Dendritic cell treated with granulocyte-macrophage colony-stimulating factor and Interleukin-4, amounts not matched to agents 40 ng/mL and 50 ng/mL, for 4 days (primary cell): ENCODE data around the gene DMAC2.
A peak's percentile ranks its signal among the peaks of the same experiment; 100 is the strongest.
"Not testable (repeated sequence)": the region's sequence is repeated elsewhere in the genome, so short reads cannot be mapped to it uniquely, and the experiment has no call there.

Source experiments
- H3K27ac Mint-ChIP-seq: one replicate; pipeline ENCODE4 v1.8.0; 2022; ENCODE audit warnings: mild to moderate bottlenecking, mixed read lengths
- H3K27me3 Mint-ChIP-seq: one replicate; pipeline ENCODE4 v1.8.0; 2022; ENCODE audit warnings: mild to moderate bottlenecking, mixed read lengths
- H3K36me3 Mint-ChIP-seq: one replicate; pipeline ENCODE4 v1.8.0; 2022; ENCODE audit warnings: low read depth, mixed read lengths
- H3K4me1 Mint-ChIP-seq: one replicate; pipeline ENCODE4 v1.8.0; 2022; ENCODE audit warnings: low read depth, mixed read lengths
- H3K4me3 Mint-ChIP-seq: one replicate; pipeline ENCODE4 v1.8.0; 2022; ENCODE audit warnings: mild to moderate bottlenecking, moderate library complexity, mixed read lengths
- H3K9me3 Mint-ChIP-seq: one replicate; pipeline ENCODE4 v1.8.0; 2022; ENCODE audit warnings: mixed read lengths
- intact Hi-C: fragments of 100-400 bp; cut with micrococcal nuclease; formaldehyde crosslinking; loops from one replicate; pipeline ENCODE4 v1.15.0; 2022

DMAC2 gene

DNA sequence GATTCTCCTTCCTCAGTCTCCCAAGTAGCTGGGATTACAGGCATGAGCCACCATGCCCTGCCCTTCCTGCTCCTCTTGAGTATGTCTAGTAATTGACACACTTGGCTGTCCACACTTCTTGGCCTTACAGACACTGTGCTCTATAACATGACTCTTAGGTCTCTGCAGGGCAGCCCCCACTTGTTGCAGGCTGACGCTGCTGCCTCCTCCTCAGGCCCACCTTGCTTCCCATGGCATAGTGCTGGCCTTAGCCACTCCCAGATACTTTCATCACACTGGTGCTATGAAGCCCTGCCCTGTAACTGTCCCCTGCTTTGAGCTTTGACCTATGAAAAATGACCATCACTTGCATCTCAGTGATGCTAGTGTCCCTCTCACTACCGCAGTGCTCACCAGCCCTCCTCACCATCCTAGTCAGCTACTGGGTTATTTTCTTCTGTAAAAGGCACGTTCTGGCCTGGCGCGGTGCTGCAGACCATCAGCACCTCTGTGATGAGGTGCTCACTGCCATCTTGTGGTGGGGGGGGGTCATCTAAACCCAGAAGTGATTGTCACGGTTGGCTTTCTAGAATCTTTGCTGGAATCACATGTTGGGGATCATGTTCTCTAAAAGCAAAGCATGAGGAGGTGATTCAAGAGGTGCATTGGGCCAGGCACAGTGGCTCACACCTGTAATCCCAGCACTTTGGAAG lies 13.0 kb upstream of the DMAC2 start:
- H3K36me3 Mint-ChIP-seq, result no peaks in the 10 kb centered on the region
- H3K4me3 Mint-ChIP-seq, result no peak overlapping the region
- peaks cover 50% of the 10 kb centered on the region for H3K27me3 Mint-ChIP-seq
- H3K4me1 Mint-ChIP-seq, result peaks cover 12% of the 10 kb centered on the region
- H3K27ac Mint-ChIP-seq, result no peak overlapping the region
- no peaks in the 10 kb centered on the region for H3K9me3 Mint-ChIP-seq
- intact Hi-C loops, result no loop called here

DNA sequence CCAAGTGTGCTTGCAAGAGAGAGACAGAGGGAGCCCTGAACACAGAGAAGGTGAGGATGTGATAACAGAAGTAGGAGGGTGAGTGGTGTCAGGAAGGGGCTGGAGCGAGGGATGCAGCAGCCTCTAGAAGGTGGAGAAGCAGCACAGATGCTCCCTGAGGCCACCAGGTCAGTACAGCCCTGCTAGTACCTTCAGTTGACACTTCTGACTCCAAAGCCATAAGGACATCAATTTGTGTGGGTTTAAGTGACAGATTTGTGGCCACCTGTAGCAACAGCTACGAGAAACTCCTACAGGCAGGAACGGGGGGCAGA lies 10.1 kb upstream of the DMAC2 start:
- H3K36me3 Mint-ChIP-seq, result no peaks in the 10 kb centered on the region
- H3K4me1 Mint-ChIP-seq, result peaks cover 15% of the 10 kb centered on the region
- H3K27me3 Mint-ChIP-seq, result peaks cover 32% of the 10 kb centered on the region
- intact Hi-C loops, result loop anchor here (1.0 to 2.0 kb wide), 2 partner anchors 113 to 120 kb away; no protein-coding TSS in a partner anchor
- H3K27ac Mint-ChIP-seq, result peak overlapping the region; percentile 43
- no peak overlapping the region for H3K4me3 Mint-ChIP-seq
- no peaks in the 10 kb centered on the region for H3K9me3 Mint-ChIP-seq

DNA sequence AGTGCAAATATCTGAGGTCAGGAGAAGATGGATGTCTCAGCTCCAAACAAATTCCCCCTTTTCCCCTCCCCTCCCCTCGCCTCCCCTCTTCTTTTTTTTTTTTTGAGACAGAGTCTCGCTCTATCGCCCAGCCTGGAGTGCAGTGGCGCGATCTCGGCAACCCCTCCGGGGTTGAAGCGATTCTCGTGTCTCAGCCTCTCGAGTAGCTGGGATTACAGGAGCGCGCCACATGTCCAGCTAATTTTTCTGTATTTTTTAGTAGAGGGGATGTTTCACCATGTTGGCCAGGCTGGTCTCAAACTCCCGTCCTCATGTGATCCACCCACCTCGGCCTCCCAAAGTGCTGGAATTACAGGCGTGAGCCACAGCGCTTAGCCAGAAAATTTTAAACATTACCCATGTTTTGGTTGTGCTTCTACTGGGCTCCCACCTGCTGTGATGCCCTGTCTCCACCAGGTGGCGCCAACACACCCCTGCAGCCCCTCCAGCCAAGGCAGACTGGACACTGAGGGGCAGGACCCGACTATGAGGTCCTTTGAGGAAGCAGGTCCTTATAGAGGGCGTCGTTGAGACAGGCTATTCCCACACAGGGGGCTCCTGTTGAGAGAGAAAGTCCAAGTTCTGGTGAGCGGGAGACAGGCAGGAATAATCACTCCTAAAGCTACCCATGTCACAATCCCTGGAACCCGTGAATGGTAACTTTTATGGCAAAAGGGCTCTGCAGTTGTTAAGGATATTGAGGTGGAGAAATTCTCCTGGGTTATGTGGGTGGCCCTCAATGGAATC lies 9.6 kb upstream of the DMAC2 start:
- intact Hi-C loops, result loop anchor here (1.0 to 2.0 kb wide), 2 partner anchors 114 to 121 kb away; no protein-coding TSS in a partner anchor
- no peaks in the 10 kb centered on the region for H3K36me3 Mint-ChIP-seq
- peak overlapping the region; percentile 43 for H3K27ac Mint-ChIP-seq
- H3K4me3 Mint-ChIP-seq, result peak overlapping the region; percentile 64
- peaks cover 15% of the 10 kb centered on the region for H3K4me1 Mint-ChIP-seq
- H3K27me3 Mint-ChIP-seq, result peaks cover 32% of the 10 kb centered on the region
- no peaks in the 10 kb centered on the region for H3K9me3 Mint-ChIP-seq

DNA sequence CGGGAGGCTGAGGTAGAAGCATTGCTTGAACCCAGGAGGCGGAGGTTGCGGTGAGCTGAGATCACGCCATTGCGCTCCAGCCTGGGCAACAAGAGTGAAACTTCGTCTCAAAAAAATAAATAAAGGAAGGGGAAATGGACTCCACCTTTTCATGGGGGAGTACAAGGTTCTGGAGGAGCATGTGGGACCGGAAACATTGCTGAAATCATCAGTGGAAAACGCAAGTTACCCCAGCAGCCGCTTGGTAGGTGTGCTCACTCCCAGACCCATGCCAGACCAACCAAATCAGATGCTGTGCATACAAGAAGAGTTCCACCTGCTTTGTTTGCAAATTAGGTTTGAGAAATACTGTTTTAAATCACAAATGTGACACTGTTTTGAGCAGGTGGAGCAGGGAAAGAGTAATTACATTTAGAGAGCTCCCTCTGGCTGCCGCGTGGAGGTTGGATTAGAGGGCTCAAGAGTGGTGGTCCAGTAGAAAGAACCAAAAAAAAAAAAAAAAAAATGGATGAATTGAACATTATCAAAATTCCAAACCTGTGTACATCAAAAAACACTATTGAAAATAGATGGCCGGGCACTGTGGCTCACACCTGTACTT lies 8.1 kb upstream of the DMAC2 start:
- Mint-ChIP-seq H3K4me1 (peaks cover 29% of the 10 kb centered on the region), H3K4me3 (no peak overlapping the region), H3K27ac (no peak overlapping the region), H3K9me3 (no peaks in the 10 kb centered on the region), H3K27me3 (peaks cover 31% of the 10 kb centered on the region), H3K36me3 (no peaks in the 10 kb centered on the region)
- intact Hi-C loops, result loop anchor here (2.0 kb wide), 1 partner anchor 115 kb away; no protein-coding TSS in a partner anchor

DNA sequence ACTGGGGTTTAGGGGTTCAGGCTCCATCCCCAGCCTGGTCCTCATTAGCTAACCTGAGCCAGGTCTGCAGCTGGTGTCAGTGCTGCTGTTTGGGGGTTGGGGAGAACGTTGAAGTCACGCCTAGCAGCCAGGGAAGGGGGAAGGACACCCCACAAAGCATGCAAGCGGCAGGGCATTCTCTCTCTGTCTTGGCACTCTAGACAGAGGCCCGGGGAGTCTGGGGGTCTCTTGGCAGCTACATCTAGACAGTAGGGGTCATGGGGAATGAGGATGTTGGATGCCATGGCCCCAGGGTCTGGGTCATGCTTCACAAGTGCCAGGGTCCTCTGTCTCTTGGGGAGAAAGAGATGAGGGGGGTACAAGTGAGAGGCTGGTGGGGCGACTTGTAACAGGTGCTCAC lies 5.9 kb upstream of the DMAC2 start:
- H3K4me3 Mint-ChIP-seq, result no peak overlapping the region
- intact Hi-C loops, result no loop called here
- H3K27me3 Mint-ChIP-seq, result peaks cover 25% of the 10 kb centered on the region
- no peak overlapping the region for H3K27ac Mint-ChIP-seq
- H3K36me3 Mint-ChIP-seq, result no peaks in the 10 kb centered on the region
- no peaks in the 10 kb centered on the region for H3K9me3 Mint-ChIP-seq
- H3K4me1 Mint-ChIP-seq, result peaks cover 34% of the 10 kb centered on the region

DNA sequence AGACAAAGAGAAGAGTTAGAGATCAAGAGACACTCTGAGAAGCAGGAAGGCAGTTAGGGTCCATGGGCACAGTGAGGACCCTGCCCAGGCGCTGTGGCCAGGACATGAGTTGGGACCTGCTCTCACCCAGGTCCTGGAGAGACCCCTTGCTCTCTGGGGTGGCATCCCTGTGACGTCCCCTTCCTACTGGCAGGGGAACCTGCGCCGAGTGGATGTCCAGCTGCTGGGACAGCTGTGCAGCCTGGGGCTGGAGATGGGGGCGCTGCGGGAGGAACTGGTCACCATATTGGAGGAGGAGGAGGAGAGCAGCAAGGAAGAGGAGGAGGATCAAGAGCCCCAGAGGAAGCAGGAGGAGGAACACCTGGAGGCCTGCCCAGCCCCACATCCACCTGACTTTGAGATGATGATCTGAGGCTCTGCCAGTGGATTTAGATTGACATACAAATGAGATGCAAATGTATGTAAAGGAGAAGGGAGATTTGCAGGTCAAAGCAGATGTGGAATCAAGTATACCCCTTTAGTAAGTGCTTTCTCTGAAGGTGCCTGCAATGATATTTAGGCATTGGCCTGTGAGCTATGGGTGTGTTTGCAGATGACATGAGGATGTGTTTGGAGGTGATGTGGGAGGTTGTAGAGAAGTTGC lies 4.2 kb upstream of the DMAC2 start:
- no peak overlapping the region for H3K4me3 Mint-ChIP-seq
- H3K9me3 Mint-ChIP-seq, result no peaks in the 10 kb centered on the region
- intact Hi-C loops, result no loop called here
- H3K36me3 Mint-ChIP-seq, result no peaks in the 10 kb centered on the region
- H3K27ac Mint-ChIP-seq, result peak overlapping the region; percentile 5
- peaks cover 24% of the 10 kb centered on the region for H3K4me1 Mint-ChIP-seq
- H3K27me3 Mint-ChIP-seq, result peaks cover 13% of the 10 kb centered on the region

DNA sequence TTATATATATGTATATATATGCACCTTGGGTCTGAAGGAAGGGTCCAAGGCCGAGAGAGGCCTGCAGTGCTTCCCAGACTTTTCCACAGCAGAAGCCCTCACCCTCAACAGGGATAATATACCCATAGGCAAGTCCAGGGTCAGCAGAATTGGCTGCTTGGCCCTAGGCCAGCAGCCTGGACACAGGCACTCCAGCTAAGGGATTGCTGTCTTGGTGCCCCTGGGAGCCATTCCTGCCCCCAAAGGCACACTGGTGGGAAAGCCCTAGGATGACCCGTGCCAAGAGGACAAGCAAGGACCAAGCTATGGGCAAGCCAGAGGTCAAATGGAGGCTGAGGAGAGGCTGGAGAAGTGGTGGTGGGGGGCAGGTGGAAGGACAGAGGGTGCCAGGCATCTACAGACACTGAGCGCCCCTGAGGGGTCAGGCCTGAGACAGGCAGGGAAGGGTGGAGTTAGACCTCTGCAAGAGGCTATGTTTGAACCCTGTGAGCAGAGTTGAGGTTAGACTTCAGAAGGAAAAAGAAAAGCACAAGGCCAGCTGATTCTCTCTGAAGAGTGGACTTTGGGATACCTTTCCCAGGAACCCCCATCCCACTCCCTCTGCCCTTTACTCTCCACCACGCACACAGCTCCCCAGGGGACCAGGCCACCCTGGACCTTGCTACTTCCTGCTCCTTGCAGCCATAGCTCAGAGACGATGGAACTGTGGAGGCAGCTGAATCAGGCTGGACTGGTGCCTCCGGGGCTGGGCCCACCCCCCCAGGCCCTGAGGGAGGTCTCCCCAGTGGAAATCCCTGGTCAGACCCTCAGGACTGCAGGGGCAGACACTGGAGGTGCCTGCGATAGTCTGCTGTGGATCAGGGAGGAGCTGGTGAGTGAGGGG lies 3.0 kb upstream of the DMAC2 start, which contains the start of gene ERICH4:
ERICH4 (plus strand) TSS at position 684 of the 883 bp plus-strand sequence; CDS start at position 698, 14 bp downstream.
- Mint-ChIP-seq H3K36me3 (peaks cover 11% of the 10 kb centered on the region), H3K9me3 (no peaks in the 10 kb centered on the region), H3K27ac (peak within 1 kb of the TSS; percentile 5), H3K27me3 (peaks cover 8% of the 10 kb centered on the region), H3K4me1 (peaks cover 28% of the 10 kb centered on the region), H3K4me3 (no peak within 1 kb of the TSS)
- intact Hi-C loops, result no loop called here

DNA sequence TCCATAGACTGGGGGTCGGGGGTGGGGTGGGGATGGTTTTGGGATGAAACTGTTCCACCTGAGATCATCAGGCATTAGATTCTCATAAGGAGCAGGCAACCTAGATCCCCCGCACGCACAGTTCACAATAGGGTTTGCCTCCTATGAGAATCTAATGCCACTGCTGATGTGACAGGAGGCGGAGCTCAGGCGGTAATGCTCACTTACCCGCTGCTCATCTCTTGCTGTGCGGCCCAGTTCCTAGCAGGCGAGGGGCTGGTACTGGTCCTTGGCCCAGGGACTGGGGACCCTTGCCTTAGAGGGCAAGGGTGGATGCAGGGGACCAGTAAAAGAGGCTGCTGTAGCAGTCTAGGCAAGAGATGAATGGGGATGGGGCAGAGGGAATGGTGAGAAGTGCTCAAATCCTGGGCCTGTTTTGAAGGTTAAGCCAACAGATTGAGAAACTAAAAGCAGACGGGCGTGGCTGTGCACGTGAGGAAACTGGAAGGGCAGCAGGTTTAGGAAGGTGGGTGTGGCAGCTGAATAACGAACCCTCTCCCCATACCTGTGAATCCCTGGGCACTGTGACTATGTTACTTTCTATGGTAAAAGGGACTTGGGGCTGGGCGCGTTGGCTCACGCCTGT lies 1.7 kb upstream of the DMAC2 start:
- Mint-ChIP-seq H3K27me3 (peaks cover 1% of the 10 kb centered on the region), H3K9me3 (no peaks in the 10 kb centered on the region), H3K4me1 (peaks cover 30% of the 10 kb centered on the region), H3K4me3 (no peak overlapping the region), H3K36me3 (peaks cover 23% of the 10 kb centered on the region), H3K27ac (no peak overlapping the region)
- intact Hi-C loops, result no loop called here

DNA sequence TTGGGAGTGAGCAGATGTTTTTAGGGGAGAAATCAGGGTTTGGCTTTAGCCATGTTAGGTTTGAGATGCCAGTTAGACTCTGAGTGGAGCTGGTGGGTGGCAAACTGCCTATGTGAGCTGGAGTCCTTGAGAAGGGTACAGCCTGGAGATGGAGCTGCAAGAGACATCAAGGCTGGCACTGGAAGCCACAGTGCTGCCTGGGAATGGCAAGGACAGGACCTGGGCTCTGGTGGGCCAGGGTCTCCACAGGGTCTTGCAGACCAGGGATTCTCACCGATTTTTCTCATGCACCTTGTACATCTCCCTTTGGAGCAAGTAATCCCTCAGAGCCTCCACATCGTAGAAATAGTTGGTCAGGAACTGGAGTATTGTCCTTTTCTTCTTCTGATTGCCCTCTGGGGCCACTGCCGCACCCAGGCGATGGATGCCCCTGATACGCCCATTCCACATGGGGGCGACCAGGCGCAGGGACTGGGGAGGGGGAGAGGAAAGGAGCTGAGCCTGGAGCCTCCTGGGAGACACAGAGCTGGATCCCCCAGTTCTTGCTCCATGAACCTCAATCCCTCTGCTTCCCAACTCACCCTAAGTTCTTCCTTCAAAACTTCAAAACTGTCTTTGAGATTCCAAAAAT lies 1.7 kb downstream of the DMAC2 start:
- Mint-ChIP-seq H3K4me1 (peaks cover 30% of the 10 kb centered on the region), H3K27me3 (no peaks in the 10 kb centered on the region), H3K9me3 (no peaks in the 10 kb centered on the region), H3K27ac (no peak overlapping the region), H3K4me3 (no peak overlapping the region), H3K36me3 (peaks cover 47% of the 10 kb centered on the region)
- intact Hi-C loops, result loop anchor here (2.0 to 10.0 kb wide), 2 partner anchors 73 to 113 kb away; partner anchors contain the start of gene B9D2

DNA sequence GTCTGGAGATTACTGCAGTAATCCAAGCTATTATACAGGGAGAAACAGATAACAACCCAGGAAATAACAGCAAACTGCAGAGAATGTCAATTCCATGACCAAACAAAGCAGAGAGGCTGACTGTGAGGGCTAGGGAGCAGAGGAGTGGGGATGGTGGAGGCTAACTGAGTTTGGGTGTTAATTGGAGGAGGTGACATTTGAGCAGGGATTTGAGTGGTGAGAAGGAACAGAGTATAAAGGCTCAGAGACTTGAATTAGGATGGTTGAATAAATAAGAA lies 3.1 kb downstream of the DMAC2 start:
- no peaks in the 10 kb centered on the region for H3K27me3 Mint-ChIP-seq
- H3K36me3 Mint-ChIP-seq, result peaks cover 61% of the 10 kb centered on the region
- no peaks in the 10 kb centered on the region for H3K9me3 Mint-ChIP-seq
- intact Hi-C loops, result loop anchor here (10.0 kb wide), 1 partner anchor 112 kb away; no protein-coding TSS in a partner anchor
- peaks cover 29% of the 10 kb centered on the region for H3K4me1 Mint-ChIP-seq
- no peak overlapping the region for H3K27ac Mint-ChIP-seq
- H3K4me3 Mint-ChIP-seq, result no peak overlapping the region

DNA sequence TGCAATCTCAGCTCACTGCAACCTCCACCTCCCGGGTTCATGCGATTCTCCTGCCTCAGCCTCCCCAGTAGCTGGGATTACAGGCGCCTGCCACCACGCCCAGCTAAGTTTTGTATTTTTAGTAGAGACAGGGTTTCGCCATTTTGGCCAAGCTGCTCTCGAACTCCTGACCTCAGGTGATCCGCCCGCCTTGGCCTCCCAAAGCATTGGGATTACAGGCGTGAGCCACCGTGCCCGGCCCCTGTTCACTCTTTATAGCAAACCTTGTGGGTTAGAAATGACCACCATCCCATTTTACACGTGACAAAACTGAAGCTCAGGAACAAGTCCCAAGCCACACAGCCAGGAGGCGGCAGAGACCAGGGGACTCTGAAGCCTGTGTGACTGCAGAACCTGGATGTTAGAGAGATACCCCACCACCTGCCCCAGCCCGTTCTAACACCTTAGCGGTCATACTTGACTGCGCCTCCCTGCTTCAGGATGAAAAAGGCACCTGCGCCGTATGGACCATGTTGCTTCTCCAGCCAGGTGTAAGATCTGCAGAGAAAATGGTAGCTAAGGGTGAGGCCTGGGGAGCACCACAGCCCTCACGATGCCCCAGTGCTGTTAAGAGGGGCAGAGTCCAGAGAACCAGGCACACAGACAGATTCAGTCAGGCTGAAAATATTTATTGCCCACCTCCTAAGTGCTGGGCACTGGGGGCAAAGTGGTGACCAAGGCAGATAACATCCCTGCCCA lies 3.6 kb downstream of the DMAC2 start:
- intact Hi-C loops, result loop anchor here (10.0 kb wide), 1 partner anchor 111 kb away; no protein-coding TSS in a partner anchor
- no peak overlapping the region for H3K27ac Mint-ChIP-seq
- H3K27me3 Mint-ChIP-seq, result no peaks in the 10 kb centered on the region
- H3K4me1 Mint-ChIP-seq, result peaks cover 30% of the 10 kb centered on the region
- H3K4me3 Mint-ChIP-seq, result no peak overlapping the region
- no peaks in the 10 kb centered on the region for H3K9me3 Mint-ChIP-seq
- peaks cover 66% of the 10 kb centered on the region for H3K36me3 Mint-ChIP-seq

DNA sequence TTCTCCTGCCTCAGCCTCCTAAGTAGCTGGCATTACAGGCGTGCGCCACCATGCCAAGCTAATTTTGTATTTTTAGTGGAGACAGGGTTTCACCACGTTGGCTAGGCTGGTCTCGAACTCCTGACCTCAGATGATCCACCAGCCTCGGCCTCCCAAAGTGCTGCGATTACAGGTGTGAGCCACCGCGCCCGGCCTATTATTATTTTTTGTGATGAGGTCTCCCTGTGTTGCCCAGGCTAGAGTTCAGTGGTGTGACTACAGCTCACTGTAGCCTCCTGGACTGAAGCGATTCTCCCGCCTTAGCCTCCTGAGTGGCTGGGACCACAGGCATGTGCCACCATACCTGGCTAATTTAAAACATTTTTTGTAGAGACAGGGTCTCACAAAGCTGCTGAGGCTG lies 4.3 kb downstream of the DMAC2 start:
- H3K9me3 Mint-ChIP-seq, H3K27me3 Mint-ChIP-seq, H3K27ac Mint-ChIP-seq, H3K4me3 Mint-ChIP-seq: not testable (repeated sequence)
- H3K4me1 Mint-ChIP-seq, result peaks cover 34% of the 10 kb centered on the region
- intact Hi-C loops, result loop anchor here (10.0 kb wide), 1 partner anchor 111 kb away; no protein-coding TSS in a partner anchor
- H3K36me3 Mint-ChIP-seq, result peaks cover 73% of the 10 kb centered on the region
